GM18909 (cell line): ENCODE data around the gene SLC2A14.

ENCODE experiments used
- ATAC-seq: cut with Tn5 transposase; IDR thresholded peaks from one replicate; pipeline ENCODE4 v1.9.1; 2021; ENCODE audit warnings: mild to moderate bottlenecking; ENCODE audit not compliant: unreplicated experiment, poor library complexity

The SLC2A14 gene

DNA sequence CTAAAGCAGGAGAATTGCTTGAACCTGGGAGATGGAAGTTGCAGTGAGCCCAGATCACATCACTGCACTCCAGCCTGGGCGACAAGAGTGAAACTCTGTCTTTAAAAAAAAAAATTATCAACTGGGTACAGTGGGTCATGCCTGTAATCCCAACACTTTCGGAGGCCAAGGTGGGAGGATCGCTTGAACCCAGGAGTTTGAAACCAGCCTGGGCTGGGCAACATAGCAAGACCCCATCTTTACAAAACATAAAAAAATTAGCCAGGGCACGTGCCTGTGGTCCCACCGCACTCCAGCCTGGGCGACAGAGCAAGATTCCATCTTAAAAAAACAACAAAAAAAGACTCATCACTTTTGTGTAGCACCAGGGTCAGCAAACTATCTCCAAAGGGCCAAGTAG, 90.7 kb downstream of the SLC2A14 start:
- ATAC-seq: no peak

DNA sequence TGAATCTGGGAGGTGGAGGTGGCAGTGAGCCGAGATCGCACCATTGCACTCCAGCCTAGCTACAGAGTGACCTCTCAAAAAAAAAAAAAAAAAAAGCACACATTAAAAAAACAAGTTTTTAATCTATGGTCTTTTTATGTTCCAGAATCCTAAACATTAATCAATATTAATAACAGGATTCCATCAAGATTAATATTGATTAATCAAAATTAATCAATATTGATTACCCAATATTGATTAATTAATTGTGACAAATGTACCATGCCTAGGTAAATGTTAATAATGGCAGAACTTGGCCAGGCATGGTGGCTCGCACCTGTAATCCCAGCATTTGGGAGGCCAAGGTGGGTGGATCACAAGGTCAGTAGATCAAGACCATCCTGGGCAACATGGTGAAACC, 91.4 kb downstream of the SLC2A14 start:
- no peak for ATAC-seq

DNA sequence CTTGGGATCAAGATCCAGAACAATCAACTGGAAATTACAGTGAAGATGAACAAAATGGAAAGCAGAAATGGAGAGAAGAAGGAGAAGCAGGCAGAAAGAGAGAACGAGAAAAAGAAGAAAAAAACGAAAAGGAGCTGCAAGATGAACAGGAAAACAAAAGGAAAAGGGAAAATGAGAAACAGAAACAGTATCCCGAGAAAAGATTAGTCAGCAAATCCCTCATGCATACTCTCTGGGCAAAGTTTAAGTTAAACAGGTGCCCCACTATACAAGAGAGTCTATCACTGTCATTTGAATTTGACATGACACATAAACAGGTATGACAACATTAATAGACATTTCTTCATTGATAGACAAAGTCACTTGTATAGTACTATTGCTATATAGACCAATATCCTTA, 102.7 kb downstream of the SLC2A14 start:
- ATAC-seq: no peak
